ENCODE results near the gene AFG1L.
"Not testable (repeated sequence)": the region's sequence is repeated elsewhere in the genome, so short reads cannot be mapped to it uniquely, and the experiment has no call there.

GRCh38 chr6:108389190-108389589, 94.3 kb downstream of the AFG1L start:
- not testable (repeated sequence) for TF ChIP-seq CTCF (IDR thresholded peaks at IDR 0.05; ENCODE audit: low read length); EZH2 (IDR thresholded peaks at IDR 0.05; ENCODE audit: borderline replicate concordance, low read length)

All from OCI-LY1 (cell line).